H1 (cell line): ENCODE results near the gene MYBL2. TPM values are rescaled to one million over a fixed set of nuclear protein-coding genes. Genes with fewer than 3 reads are reported as not detected.

ENCODE experiments used
- BRCA1 ChIP-seq: IDR thresholded peaks from 2 replicates; pipeline ENCODE4 v1.6.1; 2012; ENCODE audit warnings: low read depth, low read length, improper control_type of control experiment
- CEBPB ChIP-seq: IDR thresholded peaks from 2 replicates; pipeline ENCODE4 v1.6.1; 2012; ENCODE audit warnings: low read depth, low read length
- CHD1 ChIP-seq: IDR thresholded peaks from 2 replicates; pipeline ENCODE4 v1.6.1; 2012; ENCODE audit warnings: low read depth, low read length, improper control_type of control experiment
- CTBP2 ChIP-seq: IDR thresholded peaks from 2 replicates; pipeline ENCODE4 v1.7.0; 2011; ENCODE audit warnings: borderline replicate concordance, mild to moderate bottlenecking, moderate library complexity, mixed read lengths, low read length; ENCODE audit not compliant: insufficient read depth, insufficient read length
- EP300 ChIP-seq, 2 experiments: IDR thresholded peaks; 1 replicate in 1 of 2; 2 replicates in 1 of 2; pipeline ENCODE4 v1.6.1; 2011 to 2012; ENCODE audit warnings: low read depth in 2 of 2, low read length in 2 of 2, mild to moderate bottlenecking in 2 of 2, borderline replicate concordance in 1 of 2, inconsistent platforms in 1 of 2, moderate library complexity in 1 of 2
- GTF2F1 ChIP-seq: IDR thresholded peaks from 2 replicates; pipeline ENCODE4 v1.6.1; 2012; ENCODE audit warnings: low read depth, low read length, improper control_type of control experiment, borderline replicate concordance
- HDAC6 ChIP-seq: IDR thresholded peaks from one replicate; pipeline ENCODE4 v1.7.1; 2012; ENCODE audit warnings: low read depth, mild to moderate bottlenecking, inconsistent platforms, low read length, moderate library complexity
- JUND ChIP-seq: IDR thresholded peaks from 2 replicates; pipeline ENCODE4 v1.6.1; 2011; ENCODE audit warnings: mild to moderate bottlenecking, improper control_type of control experiment, low read length
- KDM1A ChIP-seq: fragments of 200-600, 300-600 bp; sonication (generic); IDR thresholded peaks from 2 replicates; pipeline ENCODE4 v1.7.1; 2016; ENCODE audit warnings: mild to moderate bottlenecking, low read length, borderline replicate concordance
- POLR2AphosphoS5 ChIP-seq: IDR thresholded peaks from 2 replicates; pipeline ENCODE4 v1.6.1; 2011; ENCODE audit warnings: low read depth, low read length
- RAD21 ChIP-seq, 2 experiments: IDR thresholded peaks in 1 of 2; conservative IDR thresholded peaks in 1 of 2; 2 replicates each; pipeline ENCODE4 v1.6.1; 2011; ENCODE audit warnings: low read depth in 2 of 2, low read length in 2 of 2, improper control_type of control experiment in 1 of 2, inconsistent platforms in 1 of 2, mild to moderate bottlenecking in 1 of 2, moderate library complexity in 1 of 2
- RFX5 ChIP-seq: IDR thresholded peaks from 2 replicates; pipeline ENCODE4 v1.6.1; 2011; ENCODE audit warnings: low read depth, low read length, improper control_type of control experiment, borderline replicate concordance
- SIRT6 ChIP-seq: IDR thresholded peaks from one replicate; pipeline ENCODE4 v1.7.1; 2012; ENCODE audit warnings: low read length, inconsistent platforms
- SP1 ChIP-seq: IDR thresholded peaks from 2 replicates; pipeline ENCODE4 v1.6.1; 2011; ENCODE audit warnings: low read depth, low read length
- SP2 ChIP-seq: IDR thresholded peaks from 2 replicates; pipeline ENCODE4 v1.6.1; 2012; ENCODE audit warnings: mild to moderate bottlenecking, low read length, inconsistent platforms
- SP4 ChIP-seq: IDR thresholded peaks from 2 replicates; pipeline ENCODE4 v1.6.1; 2012; ENCODE audit warnings: low read length, inconsistent platforms
- TAF1 ChIP-seq: IDR thresholded peaks from 2 replicates; pipeline ENCODE4 v1.6.1; 2011; ENCODE audit warnings: mild to moderate bottlenecking, low read depth, low read length
- polyA plus RNA-seq, 7 experiments: library from polyadenylated mRNA; depleted of rRNA in 3 of 7; stranded (reverse) in 5 of 7; unstranded in 2 of 7; fragments of >200 nt in 5 of 7; fragments of 200-250 nt in 2 of 7; gene quantifications; 1 replicate in 5 of 7; 2 replicates in 1 of 7; 4 replicates in 1 of 7; pipeline versions ENCODE4 v1.2.1 to v1.2.3, GENCODE V29; 2011 to 2013; ENCODE audit warnings: missing spikeins in 2 of 7, mixed read lengths in 2 of 7
- total RNA-seq: library from RNA; stranded (reverse); fragmentation: NEBNext Ultra II Directional; extraction: Animal tissue kit (Norgen Biotek cat#: 25700); gene quantifications from 2 replicates; pipeline ENCODE4 v1.2.1, GENCODE V29; 2021
- TF ChIP-seq, protein P1 (sequence below), 3 experiments: IDR thresholded peaks; 1 replicate in 2 of 3; 2 replicates in 1 of 3; pipeline versions ENCODE4 v1.5.1 to v1.6.1; 2011; ENCODE audit warnings: low read length in 3 of 3, mild to moderate bottlenecking in 3 of 3, inconsistent platforms in 2 of 3, low read depth in 1 of 3, moderate library complexity in 1 of 3; ENCODE audit not compliant: insufficient read depth in 1 of 3; ENCODE audit errors: control extremely low read depth in 1 of 3
- TF ChIP-seq, protein P2 (sequence below): IDR thresholded peaks from 2 replicates; pipeline ENCODE4 v1.6.1; 2011; ENCODE audit warnings: low read depth, mild to moderate bottlenecking, low read length; ENCODE audit not compliant: insufficient read depth
- TF ChIP-seq, protein P3 (sequence below): IDR thresholded peaks from 2 replicates; pipeline ENCODE4 v1.6.1; 2012; ENCODE audit warnings: inconsistent platforms
- TF ChIP-seq, protein P4 (sequence below): IDR thresholded peaks from 2 replicates; pipeline ENCODE4 v1.6.1; 2012; ENCODE audit warnings: inconsistent platforms

The MYBL2 gene
- total and polyA plus RNA-seq, 2 of the 8 experiments (the other 6 are each of a cell fraction or from before 2014, with no cell fraction given), result 75.3 to 207 TPM

DNA sequence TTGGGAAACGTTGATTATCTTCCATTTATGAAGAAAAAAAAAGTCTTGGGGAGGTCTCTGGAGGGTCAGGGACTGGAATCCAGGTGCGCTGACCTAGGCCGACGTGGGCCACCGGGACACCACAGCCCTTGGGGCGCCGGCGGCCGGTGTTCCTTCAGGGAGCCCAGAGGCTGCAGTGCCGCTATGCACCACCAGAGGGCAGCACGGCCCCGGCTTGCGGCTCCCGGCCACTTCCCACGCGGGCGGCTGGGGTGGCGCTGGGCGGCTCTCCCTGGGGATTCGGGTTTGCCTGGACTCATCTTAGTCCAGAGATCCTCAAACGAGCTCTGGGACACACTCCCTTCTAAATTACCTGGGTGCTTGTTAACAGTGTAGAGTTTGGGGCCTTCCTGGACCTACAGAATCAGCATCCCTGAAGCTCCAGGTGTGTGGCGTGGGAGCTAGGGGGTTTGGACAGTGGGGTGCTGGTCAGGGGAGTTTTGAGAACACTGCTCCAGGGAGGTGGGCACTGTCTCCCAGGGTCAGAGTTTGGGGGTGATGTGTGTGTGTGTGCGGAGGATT, 82.9 kb downstream of the MYBL2 start (continued):
- TF ChIP-seq, protein P1, sequence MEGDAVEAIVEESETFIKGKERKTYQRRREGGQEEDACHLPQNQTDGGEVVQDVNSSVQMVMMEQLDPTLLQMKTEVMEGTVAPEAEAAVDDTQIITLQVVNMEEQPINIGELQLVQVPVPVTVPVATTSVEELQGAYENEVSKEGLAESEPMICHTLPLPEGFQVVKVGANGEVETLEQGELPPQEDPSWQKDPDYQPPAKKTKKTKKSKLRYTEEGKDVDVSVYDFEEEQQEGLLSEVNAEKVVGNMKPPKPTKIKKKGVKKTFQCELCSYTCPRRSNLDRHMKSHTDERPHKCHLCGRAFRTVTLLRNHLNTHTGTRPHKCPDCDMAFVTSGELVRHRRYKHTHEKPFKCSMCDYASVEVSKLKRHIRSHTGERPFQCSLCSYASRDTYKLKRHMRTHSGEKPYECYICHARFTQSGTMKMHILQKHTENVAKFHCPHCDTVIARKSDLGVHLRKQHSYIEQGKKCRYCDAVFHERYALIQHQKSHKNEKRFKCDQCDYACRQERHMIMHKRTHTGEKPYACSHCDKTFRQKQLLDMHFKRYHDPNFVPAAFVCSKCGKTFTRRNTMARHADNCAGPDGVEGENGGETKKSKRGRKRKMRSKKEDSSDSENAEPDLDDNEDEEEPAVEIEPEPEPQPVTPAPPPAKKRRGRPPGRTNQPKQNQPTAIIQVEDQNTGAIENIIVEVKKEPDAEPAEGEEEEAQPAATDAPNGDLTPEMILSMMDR (IDR thresholded peaks at IDR 0.05; ENCODE audit: control extremely low read depth in 1 of 3, insufficient read depth in 1 of 3, low read depth in 1 of 3, low read length in 3 of 3), result peak; percentile 94 to 97 (median 95)
- TF ChIP-seq SIRT6 (no peak), CEBPB (no peak), RFX5 (no peak), JUND (0 out of 2 replicates have a peak, but pooled peaks have one; percentile 31), HDAC6 (no peak), POLR2AphosphoS5 (no peak), GTF2F1 (no peak), SP4 (no peak), SP1 (no peak), RAD21 (IDR thresholded peaks at IDR 0.05 in 1 of 2, conservative IDR thresholded peaks at IDR 0.05 in 1 of 2; ENCODE audit: low read depth in 2 of 2, low read length in 2 of 2) (peak; percentile 96 to 98), EP300 (IDR thresholded peaks at IDR 0.05; ENCODE audit: borderline replicate concordance in 1 of 2, low read depth in 2 of 2, low read length in 2 of 2) (no peak), KDM1A (no peak), SP2 (no peak), TAF1 (no peak), BRCA1 (no peak), CHD1 (no peak), CTBP2 (no peak)
- TF ChIP-seq, protein P2, sequence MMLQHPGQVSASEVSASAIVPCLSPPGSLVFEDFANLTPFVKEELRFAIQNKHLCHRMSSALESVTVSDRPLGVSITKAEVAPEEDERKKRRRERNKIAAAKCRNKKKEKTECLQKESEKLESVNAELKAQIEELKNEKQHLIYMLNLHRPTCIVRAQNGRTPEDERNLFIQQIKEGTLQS, result no peak
- TF ChIP-seq, protein P3, sequence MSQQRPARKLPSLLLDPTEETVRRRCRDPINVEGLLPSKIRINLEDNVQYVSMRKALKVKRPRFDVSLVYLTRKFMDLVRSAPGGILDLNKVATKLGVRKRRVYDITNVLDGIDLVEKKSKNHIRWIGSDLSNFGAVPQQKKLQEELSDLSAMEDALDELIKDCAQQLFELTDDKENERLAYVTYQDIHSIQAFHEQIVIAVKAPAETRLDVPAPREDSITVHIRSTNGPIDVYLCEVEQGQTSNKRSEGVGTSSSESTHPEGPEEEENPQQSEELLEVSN, result no peak
- TF ChIP-seq, protein P4, sequence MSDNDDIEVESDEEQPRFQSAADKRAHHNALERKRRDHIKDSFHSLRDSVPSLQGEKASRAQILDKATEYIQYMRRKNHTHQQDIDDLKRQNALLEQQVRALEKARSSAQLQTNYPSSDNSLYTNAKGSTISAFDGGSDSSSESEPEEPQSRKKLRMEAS, result no peak
